M059J (cell line): ENCODE measurements around the gene NELL2. TPM values are rescaled to one million over a fixed set of nuclear protein-coding genes. Genes with fewer than 3 reads are reported as not detected.

ENCODE experiments used
- DNase-seq: peaks from one replicate; pipeline ENCODE4 v3.0.0-alpha.2; 2012; ENCODE audit warnings: low read depth
- total RNA-seq: library from RNA; depleted of rRNA; stranded (reverse); fragments of >200 nt; shearing (Covaris generic); gene quantifications from 2 replicates; pipeline ENCODE4 v1.2.3, GENCODE V29; 2014; rRNA removed

NELL2 gene
- total RNA-seq, 1 experiment from 2014 or later: 0.25 TPM

DNA sequence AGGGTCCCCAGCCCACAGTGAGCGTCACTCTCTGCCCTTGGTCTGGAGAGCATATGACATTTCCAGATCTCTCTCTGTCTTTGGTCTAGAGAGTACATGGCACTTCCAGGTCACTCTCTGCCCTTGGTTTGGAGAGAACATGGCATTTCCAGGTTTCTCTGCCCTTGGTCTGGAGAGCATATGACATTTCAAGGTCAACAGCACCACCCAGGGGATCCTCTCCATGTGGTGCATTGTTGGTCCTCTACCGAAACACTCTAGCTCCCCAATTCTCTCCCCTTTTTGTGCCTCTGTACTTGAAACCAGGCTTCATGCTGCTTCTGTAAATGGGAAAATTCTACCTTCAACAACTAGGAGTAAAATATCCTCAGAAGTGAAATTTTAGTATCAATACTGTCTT lies 399.4 kb downstream of the NELL2 start:
- DNase-seq: no peak

DNA sequence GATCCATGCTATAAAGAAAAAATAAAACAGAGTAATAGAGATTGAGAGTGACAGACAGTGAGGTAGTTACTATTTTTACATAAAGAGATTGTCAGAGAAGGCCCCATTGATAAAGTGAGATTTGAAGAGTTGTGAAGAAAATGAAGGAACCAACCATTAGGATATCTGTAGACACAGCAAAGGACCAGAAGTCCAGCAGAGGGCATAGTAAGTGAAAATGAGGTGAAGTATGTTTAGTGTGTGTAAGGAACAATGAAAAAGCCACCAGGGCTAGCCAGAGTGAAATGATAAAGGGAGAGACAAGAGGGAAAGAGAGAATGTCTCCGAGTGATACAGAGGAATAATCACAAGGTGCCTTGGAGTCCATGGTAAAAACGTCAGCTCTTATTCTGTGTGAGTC lies 411.0 kb downstream of the NELL2 start:
- no peak for DNase-seq

DNA sequence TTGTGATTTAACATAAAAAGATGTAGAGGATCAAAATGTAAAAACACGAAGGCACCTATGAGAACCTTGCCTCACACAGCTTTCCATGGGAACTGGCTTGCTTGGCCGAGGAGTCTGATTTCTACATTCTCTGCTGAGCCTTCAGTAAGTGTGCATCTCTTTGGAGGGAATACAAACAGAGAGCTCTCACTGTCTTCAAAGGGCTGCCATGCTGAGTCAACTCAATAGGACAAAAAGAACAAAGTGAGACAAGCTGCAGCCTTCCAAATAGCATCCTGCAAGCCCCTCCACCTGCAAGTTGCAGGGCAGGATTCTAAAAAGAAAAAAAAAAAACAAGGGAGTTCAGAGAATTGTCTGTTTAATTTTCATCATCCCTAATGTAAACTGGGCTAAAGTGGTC lies 411.9 kb downstream of the NELL2 start:
- no peak for DNase-seq

DNA sequence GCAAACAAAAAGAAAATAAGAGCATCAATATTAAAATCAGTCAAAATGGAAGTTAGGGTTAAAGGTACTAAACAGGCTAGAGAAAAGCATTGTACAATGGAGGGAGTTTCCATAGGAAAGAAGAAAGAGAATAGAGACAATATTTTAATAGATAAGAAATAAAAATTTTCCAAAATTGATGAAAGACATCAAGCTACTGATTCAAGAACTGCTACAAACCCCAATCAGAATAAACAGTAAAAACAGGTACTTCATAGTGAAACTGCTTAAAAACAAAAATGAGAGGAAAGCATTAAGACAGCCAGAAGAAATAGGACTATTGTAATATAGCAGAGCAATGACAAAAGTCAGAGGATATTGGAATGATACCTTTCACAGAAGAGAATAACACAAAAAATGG lies 413.4 kb downstream of the NELL2 start:
- DNase-seq: no peak

DNA sequence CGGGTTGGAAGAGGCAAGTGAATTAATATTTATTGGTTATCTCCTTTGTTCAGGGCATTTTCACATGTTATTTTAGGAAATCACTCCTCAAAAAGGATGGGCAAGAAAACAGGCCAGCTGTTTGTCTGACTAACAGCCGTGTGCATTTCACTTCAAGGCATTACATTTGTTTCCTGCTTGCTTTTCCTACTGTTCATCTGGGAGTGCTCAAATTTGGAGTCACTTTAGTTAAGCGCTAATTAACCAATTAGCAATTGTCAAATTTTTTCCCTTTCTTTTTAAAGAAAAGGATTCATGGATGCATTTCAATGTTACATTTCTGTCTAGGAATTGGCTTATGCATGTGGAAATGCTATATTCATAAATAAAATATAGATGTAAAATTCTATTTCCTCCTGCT lies 415.9 kb downstream of the NELL2 start:
- DNase-seq: no peak

DNA sequence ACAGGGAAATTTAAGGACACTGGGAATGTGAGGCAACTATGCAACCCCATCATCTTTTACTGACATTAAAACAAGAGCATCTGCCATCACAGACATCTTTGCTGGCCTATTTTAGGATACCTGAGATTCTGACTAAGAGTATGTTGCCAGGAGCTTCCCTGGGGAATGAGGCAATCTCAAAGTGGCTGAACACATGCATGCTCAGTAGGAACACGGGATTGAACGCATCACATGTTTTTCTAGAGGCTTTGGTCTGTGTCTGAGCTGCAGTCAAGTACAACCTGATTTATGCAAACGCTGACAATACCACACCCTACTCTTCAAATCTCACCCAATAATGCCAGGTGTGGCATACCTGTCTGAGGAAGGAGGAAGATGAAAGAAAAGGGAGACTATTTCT lies 416.5 kb downstream of the NELL2 start:
- DNase-seq: no peak

Other genes starting within 250 kb of the NELL2 start
- not detected in 2 replicates for gene DBX2, start 174.8 kb upstream of the NELL2 start, total RNA-seq